Measurements from ENCODE around the gene MAP3K12. TPM values are rescaled to one million over a fixed set of nuclear protein-coding genes. Genes with fewer than 3 reads are reported as not detected.
A peak's percentile ranks its signal among the peaks of the same experiment; 100 is the strongest.
"Not testable (repeated sequence)": the region's sequence is repeated elsewhere in the genome, so short reads cannot be mapped to it uniquely, and the experiment has no call there.

The MAP3K12 gene
- total RNA-seq, 1 donor from 2014 or later, result 4.8 TPM

DNA sequence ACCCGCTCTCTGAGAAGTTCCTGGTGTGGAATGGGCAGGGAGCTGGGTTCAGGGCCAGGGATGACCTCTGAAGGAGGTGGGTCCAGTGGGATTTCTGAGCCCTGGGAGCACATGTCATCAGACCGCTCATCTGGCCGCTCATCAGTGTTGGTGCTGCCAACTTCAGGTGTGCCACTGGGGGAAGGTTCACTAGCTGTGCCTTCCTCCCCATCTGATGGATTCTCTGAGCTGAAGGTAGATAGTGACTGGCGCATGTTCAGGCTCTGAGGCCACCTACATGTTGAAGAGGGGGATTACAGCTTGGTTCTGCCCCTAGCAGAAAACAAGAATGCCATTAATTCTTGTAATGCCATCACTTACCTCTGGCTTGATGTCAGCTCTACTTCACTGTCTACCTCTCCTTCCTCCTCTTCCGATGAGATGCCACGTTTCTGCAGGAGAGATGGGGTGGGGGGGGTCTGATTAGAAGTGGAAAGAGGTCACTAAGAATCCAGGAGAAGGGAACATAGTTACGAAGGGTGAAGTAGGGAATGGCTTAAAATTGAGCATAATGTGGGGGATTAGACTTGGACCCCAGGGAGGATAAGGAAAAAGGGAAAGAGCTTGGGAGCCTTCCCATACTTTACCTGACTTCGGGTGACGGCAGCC is 17.2 kb downstream of the MAP3K12 start:
- TF ChIP-seq, protein P1, sequence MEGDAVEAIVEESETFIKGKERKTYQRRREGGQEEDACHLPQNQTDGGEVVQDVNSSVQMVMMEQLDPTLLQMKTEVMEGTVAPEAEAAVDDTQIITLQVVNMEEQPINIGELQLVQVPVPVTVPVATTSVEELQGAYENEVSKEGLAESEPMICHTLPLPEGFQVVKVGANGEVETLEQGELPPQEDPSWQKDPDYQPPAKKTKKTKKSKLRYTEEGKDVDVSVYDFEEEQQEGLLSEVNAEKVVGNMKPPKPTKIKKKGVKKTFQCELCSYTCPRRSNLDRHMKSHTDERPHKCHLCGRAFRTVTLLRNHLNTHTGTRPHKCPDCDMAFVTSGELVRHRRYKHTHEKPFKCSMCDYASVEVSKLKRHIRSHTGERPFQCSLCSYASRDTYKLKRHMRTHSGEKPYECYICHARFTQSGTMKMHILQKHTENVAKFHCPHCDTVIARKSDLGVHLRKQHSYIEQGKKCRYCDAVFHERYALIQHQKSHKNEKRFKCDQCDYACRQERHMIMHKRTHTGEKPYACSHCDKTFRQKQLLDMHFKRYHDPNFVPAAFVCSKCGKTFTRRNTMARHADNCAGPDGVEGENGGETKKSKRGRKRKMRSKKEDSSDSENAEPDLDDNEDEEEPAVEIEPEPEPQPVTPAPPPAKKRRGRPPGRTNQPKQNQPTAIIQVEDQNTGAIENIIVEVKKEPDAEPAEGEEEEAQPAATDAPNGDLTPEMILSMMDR (IDR thresholded peaks at IDR 0.05; ENCODE audit: borderline replicate concordance), result peak; percentile 14
- Histone ChIP-seq H3K36me3 (peaks cover 91% of the 10 kb centered on the region), H3K9me3 (replicated peaks) (no peaks in the 10 kb centered on the region), H3K4me1 (peaks cover 58% of the 10 kb centered on the region), H3K4me3 (no peak overlapping the region), H3K27me3 (ENCODE audit: low read depth) (no peaks in the 10 kb centered on the region), H3K27ac (replicated peaks) (peak overlapping the region; percentile 52)
- DNase-seq, result no peak
- intact Hi-C loops (cut with micrococcal nuclease), result no loop called here

DNA sequence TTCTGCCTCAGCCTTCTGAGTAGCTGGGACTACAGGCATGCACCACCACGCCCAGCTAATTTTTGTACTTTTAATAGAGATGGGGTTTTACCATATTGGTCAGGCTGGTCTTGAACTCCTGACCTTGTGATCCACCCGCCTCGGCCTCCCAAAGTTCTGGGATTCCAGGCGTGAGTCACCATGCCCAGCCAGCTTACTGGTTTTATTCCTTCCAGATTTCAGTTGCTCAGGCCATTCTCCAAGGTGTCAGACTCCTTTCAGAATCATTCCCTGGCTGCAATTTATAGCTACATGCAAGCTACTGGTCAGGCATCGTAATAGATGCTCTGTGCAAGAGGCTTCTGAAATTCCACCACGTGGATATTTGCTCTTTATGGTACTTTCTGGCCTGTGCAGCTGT is 17.8 kb downstream of the MAP3K12 start:
- Histone ChIP-seq H3K4me1 (peaks cover 64% of the 10 kb centered on the region), H3K36me3 (peaks cover 91% of the 10 kb centered on the region), H3K27ac (replicated peaks) (peak overlapping the region; percentile 15)
- H3K4me3 ChIP-seq; H3K9me3 ChIP-seq (replicated peaks); intact Hi-C loops (cut with micrococcal nuclease); DNase-seq; H3K27me3 ChIP-seq (ENCODE audit: low read depth): not testable (repeated sequence)

DNA sequence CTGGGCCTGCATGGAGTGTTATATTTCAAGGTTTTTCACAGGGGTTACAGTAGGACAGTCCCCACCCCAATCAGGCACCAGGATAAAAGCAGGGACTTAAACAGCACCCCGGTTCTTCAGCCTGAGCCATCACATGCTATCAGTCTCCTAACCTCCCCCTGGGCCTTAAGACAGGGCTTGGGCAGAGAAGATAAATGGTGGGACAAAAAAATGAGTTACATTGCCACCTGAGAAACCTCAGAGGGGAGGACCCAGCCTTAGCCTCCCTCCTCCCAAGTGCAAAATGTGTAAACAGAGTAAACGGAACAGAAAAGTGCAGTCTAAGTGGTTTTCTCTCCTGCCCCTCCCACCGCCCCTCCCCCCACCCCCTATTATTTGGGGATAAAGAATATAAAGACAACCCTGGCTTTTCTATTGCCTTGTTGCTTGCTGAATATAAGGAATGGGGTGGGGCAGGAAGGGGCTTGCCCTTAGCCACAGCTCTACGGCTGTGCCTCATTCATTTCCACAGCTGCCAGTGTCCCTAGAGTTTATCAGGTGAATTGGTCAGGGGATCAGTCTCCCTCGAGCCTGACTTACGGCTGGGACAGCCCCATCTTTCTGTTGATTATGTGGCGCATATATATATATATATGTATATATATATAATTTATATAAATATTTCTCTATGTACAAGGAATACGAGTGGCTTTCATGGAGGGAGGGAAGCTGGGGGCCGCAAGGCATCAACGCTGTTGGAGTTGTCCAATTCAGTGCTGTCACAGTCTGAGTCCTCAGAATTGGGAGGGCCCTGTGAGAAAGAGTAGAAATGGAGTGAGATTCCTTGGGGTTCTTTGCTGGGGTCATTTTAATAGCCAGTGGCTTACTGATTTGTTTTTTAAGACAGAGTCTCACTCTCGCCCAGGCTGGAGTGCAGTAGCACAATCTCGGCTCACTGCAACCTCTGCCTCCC is 18.5 kb downstream of the MAP3K12 start:
- Histone ChIP-seq H3K27ac (replicated peaks) (peak overlapping the region; percentile 24), H3K4me1 (peaks cover 71% of the 10 kb centered on the region)

DNA sequence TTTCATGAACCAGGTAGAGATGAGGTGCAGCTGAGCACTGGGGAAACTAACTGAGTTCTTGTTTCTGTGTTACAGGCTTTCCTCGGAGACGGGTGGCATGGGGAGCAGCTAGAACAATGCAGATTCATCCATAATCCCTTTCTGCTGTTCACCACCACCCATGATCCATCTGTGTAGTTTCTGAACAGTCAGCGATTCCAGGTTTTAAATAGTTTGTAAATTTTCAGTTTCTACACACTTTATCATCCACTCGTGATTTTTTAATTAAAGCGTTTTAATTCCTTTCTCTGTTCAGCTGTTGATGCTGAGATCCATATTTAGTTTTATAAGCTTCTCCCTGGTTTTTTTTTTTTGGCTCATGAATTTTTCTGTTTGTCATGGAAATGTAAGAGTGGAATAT is 19.9 kb downstream of the MAP3K12 start:
- intact Hi-C loops (cut with micrococcal nuclease), result no loop called here
- H3K27me3 ChIP-seq (ENCODE audit: low read depth), result no peaks in the 10 kb centered on the region
- TF ChIP-seq, protein P1 (IDR thresholded peaks at IDR 0.05; ENCODE audit: borderline replicate concordance), result no peak
- no peak overlapping the region for H3K4me3 ChIP-seq
- peaks cover 85% of the 10 kb centered on the region for H3K4me1 ChIP-seq
- no peaks in the 10 kb centered on the region for H3K9me3 ChIP-seq (replicated peaks)
- no peak for DNase-seq
- peaks cover 95% of the 10 kb centered on the region for H3K36me3 ChIP-seq
- peak overlapping the region; percentile 29 for H3K27ac ChIP-seq (replicated peaks)

More for the DNA sequence above, 18.5 kb downstream of the MAP3K12 start:
- TF ChIP-seq, protein P1 (IDR thresholded peaks at IDR 0.05; ENCODE audit: borderline replicate concordance), result no peak
- H3K9me3 ChIP-seq (replicated peaks), result no peaks in the 10 kb centered on the region
- no peaks in the 10 kb centered on the region for H3K27me3 ChIP-seq (ENCODE audit: low read depth)
- H3K36me3 ChIP-seq, result peaks cover 91% of the 10 kb centered on the region
- H3K4me3 ChIP-seq, result no peak overlapping the region
- intact Hi-C loops (cut with micrococcal nuclease), result no loop called here
- no peak for DNase-seq

DNA sequence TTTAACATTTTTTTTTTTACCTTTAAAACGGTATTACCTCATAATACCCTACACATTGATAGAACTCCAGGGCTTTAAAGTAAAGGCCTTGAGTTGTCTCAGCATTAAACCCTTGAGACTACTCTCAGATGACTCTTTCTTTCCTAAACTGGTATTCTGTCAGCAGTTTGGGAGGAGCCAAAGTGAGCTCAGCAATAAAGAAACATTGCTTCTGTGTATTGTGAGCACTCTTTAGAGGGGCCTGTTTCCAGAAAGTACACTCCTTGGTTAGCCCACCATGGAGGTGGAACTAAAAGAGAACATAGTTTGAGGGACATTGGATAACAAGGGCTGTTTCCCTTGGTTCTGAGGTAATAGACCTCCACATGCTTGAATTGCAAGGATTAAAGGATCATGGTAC is 20.4 kb downstream of the MAP3K12 start:
- TF ChIP-seq, protein P1 (IDR thresholded peaks at IDR 0.05; ENCODE audit: borderline replicate concordance), result no peak
- H3K9me3 ChIP-seq (replicated peaks), result no peaks in the 10 kb centered on the region
- peaks cover 90% of the 10 kb centered on the region for H3K4me1 ChIP-seq
- no peak for DNase-seq
- intact Hi-C loops (cut with micrococcal nuclease), result no loop called here
- no peak overlapping the region for H3K4me3 ChIP-seq
- H3K27me3 ChIP-seq (ENCODE audit: low read depth), result no peaks in the 10 kb centered on the region
- H3K36me3 ChIP-seq, result peaks cover 99% of the 10 kb centered on the region
- peak overlapping the region; percentile 29 for H3K27ac ChIP-seq (replicated peaks)
